Measurements from ENCODE around the gene LOXL1.
A peak's percentile ranks its signal among the peaks of the same experiment; 100 is the strongest.

Gene LOXL1

DNA sequence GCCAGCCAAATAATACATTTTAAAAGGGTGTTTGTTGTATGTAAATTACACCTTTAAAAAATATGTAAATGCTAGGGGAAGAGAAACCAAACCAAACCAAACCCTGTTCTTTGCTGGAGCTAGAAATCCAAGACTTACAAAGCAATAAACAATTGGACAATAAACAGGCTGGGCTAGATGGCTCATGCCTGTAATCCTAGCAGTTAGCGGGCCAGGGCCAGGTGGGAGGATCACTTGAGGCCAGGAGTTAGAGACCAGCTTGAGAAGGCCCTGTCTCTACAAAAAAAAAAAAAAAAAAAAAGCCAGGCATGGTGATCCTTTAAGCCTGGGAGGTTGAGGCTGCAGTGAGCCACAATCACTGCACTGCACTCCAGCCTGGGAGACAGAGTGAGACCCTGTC lies 53.4 kb downstream of the LOXL1 start:
- no peaks in the 10 kb centered on the region for H3K27me3 ChIP-seq (ENCODE audit: insufficient read depth, poor library complexity, severe bottlenecking)
- H3K4me3 ChIP-seq (ENCODE audit: severe bottlenecking): no peak overlapping the region
- H3K9me3 ChIP-seq (ENCODE audit: severe bottlenecking): no peaks in the 10 kb centered on the region
- ATAC-seq (ENCODE audit: low read depth): no peak
- DNase-seq (ENCODE audit: low spot score): no peak
- no peaks in the 10 kb centered on the region for H3K36me3 ChIP-seq (ENCODE audit: low read depth)
- H3K27ac ChIP-seq (ENCODE audit: poor library complexity, severe bottlenecking): no peak overlapping the region
- H3K4me1 ChIP-seq (ENCODE audit: insufficient read depth, poor library complexity, severe bottlenecking): peaks cover 33% of the 10 kb centered on the region
- TF ChIP-seq, protein P1, sequence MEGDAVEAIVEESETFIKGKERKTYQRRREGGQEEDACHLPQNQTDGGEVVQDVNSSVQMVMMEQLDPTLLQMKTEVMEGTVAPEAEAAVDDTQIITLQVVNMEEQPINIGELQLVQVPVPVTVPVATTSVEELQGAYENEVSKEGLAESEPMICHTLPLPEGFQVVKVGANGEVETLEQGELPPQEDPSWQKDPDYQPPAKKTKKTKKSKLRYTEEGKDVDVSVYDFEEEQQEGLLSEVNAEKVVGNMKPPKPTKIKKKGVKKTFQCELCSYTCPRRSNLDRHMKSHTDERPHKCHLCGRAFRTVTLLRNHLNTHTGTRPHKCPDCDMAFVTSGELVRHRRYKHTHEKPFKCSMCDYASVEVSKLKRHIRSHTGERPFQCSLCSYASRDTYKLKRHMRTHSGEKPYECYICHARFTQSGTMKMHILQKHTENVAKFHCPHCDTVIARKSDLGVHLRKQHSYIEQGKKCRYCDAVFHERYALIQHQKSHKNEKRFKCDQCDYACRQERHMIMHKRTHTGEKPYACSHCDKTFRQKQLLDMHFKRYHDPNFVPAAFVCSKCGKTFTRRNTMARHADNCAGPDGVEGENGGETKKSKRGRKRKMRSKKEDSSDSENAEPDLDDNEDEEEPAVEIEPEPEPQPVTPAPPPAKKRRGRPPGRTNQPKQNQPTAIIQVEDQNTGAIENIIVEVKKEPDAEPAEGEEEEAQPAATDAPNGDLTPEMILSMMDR (IDR thresholded peaks at IDR 0.05; ENCODE audit: poor library complexity, severe bottlenecking): no peak

DNA sequence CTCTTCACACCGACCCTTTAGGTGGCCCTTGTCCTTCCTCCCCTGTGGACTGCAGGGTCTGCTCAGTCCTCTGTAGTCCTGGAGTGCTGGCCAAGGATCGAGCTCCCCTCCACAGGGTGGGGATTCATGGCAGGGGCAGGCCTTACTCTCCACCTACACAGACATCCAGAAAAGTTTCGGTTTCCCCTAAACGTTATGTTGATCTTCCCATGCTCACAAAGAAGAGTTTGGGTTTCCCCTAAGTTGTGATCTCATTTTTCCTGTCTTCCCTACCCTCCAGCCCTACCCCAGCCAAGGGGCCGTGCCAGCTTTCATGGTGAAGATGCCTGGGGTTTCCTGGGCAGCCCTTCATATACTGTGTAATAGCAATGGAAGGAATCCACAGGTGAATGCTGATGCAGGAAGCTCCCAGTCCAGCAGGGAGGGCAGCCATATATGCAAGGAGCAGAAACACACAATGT lies 55.5 kb downstream of the LOXL1 start:
- Histone ChIP-seq H3K36me3 (ENCODE audit: low read depth) (no peaks in the 10 kb centered on the region), H3K27me3 (ENCODE audit: insufficient read depth, poor library complexity, severe bottlenecking) (no peaks in the 10 kb centered on the region), H3K27ac (ENCODE audit: poor library complexity, severe bottlenecking) (peak overlapping the region; percentile 95), H3K9me3 (ENCODE audit: severe bottlenecking) (no peaks in the 10 kb centered on the region), H3K4me3 (ENCODE audit: severe bottlenecking) (no peak overlapping the region), H3K4me1 (ENCODE audit: insufficient read depth, poor library complexity, severe bottlenecking) (peaks cover 40% of the 10 kb centered on the region)
- ATAC-seq (ENCODE audit: low read depth): no peak; the same call in 2 of the 3 replicates
- DNase-seq (ENCODE audit: low spot score): no peak
- TF ChIP-seq, protein P1 (IDR thresholded peaks at IDR 0.05; ENCODE audit: poor library complexity, severe bottlenecking): no peak

DNA sequence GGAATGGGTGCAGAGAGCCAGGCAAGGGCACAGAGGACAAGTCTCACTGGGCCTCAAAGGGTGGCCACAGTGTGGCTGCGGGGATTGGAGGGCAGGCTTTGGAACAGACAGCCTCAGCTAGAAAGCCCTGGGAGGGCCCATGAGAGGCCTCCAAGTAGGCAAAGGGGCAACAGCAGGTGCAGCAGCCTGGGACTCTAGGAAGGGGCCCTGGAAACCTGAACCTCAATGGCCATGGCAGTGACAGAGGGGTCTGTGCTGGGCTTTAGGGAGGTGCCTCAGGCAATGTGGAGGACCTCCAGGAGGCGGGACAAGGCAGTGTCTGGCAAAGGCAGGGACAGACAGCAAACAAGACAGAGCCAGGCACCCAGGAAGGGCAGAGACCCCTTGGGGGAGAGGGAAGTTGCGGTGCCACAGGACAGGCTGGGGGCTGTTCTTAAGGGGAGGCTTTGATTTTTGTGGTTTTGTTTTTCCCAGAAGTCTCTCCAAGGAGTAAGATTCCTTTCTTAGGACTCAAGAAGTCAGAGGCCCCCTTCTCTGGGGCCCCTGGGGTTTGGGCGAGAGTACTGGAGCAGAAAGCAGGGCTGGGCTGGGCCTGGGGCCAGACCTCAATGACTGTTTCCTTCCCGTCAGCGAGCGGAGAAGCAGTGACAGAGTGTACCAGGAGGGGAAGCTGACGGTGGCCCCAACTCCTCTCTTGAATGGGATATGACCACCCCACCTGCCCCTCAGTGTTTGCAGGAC lies 56.1 kb downstream of the LOXL1 start:
- Histone ChIP-seq H3K36me3 (ENCODE audit: low read depth) (no peaks in the 10 kb centered on the region), H3K4me1 (ENCODE audit: insufficient read depth, poor library complexity, severe bottlenecking) (peaks cover 41% of the 10 kb centered on the region), H3K27me3 (ENCODE audit: insufficient read depth, poor library complexity, severe bottlenecking) (no peaks in the 10 kb centered on the region), H3K9me3 (ENCODE audit: severe bottlenecking) (no peaks in the 10 kb centered on the region), H3K27ac (ENCODE audit: poor library complexity, severe bottlenecking) (peak overlapping the region; percentile 95), H3K4me3 (ENCODE audit: severe bottlenecking) (no peak overlapping the region)
- TF ChIP-seq, protein P1 (IDR thresholded peaks at IDR 0.05; ENCODE audit: poor library complexity, severe bottlenecking): no peak
- peak; percentile 80 for ATAC-seq (ENCODE audit: low read depth)
- peak; percentile 90 for DNase-seq (ENCODE audit: low spot score)

DNA sequence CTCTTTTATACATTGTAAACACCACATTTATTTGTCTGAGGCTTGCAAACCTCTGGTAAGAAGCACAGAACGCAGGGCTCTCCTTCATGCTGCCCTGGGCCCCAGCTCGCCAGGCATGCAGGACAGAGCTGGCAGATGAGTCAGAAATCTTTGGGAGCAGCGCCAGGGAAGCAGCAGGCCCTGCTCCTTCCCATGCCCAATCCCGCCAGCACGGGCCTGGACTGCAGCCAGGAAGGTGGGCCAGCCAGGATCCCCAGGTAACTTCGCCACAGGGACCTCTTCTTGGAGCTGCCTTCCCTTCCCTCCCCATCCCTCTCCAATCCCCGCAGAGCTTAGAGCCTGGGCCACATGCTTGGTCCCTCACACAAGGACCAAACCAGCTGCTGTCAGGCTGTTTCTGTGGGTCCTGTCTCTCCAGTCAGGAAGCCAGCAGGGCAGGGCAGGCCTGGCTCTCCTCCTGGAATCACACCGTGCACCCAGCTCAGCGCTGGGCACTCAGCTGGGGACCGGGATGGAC lies 57.0 kb downstream of the LOXL1 start:
- TF ChIP-seq, protein P1 (IDR thresholded peaks at IDR 0.05; ENCODE audit: poor library complexity, severe bottlenecking): no peak
- H3K4me1 ChIP-seq (ENCODE audit: insufficient read depth, poor library complexity, severe bottlenecking): peaks cover 49% of the 10 kb centered on the region
- no peak overlapping the region for H3K4me3 ChIP-seq (ENCODE audit: severe bottlenecking)

DNA sequence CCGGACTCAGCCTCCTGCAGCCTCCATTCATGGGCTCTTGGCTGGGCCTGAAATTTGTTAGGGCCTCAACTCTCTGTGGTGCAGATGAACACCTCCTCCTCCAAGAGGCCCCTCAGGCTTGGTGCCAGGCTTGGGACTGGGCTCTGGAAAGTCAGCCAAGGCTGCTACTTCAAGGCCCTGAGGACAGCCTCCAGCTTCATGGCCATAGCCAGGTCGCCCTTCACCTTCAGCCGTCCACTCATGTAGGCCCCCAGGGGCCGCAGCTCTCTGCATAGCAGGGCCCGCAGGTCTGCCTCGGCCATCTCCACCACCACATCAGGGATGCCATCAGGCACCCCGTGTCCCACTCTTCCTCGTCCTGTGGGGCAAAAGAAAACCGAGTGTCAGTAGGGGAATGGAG lies 57.5 kb downstream of the LOXL1 start:
- Histone ChIP-seq H3K36me3 (ENCODE audit: low read depth) (no peaks in the 10 kb centered on the region), H3K9me3 (ENCODE audit: severe bottlenecking) (no peaks in the 10 kb centered on the region), H3K4me3 (ENCODE audit: severe bottlenecking) (no peak overlapping the region), H3K27me3 (ENCODE audit: insufficient read depth, poor library complexity, severe bottlenecking) (no peaks in the 10 kb centered on the region), H3K4me1 (ENCODE audit: insufficient read depth, poor library complexity, severe bottlenecking) (peaks cover 54% of the 10 kb centered on the region), H3K27ac (ENCODE audit: poor library complexity, severe bottlenecking) (peak overlapping the region; percentile 95)
- DNase-seq (ENCODE audit: low spot score) (no peak), ATAC-seq (ENCODE audit: low read depth) (no peak)
- TF ChIP-seq, protein P1 (IDR thresholded peaks at IDR 0.05; ENCODE audit: poor library complexity, severe bottlenecking): no peak

More for the DNA sequence above, 57.0 kb downstream of the LOXL1 start:
- ATAC-seq (ENCODE audit: low read depth): peak; percentile 85
- H3K9me3 ChIP-seq (ENCODE audit: severe bottlenecking): no peaks in the 10 kb centered on the region
- peak; percentile 97 for DNase-seq (ENCODE audit: low spot score)
- H3K27me3 ChIP-seq (ENCODE audit: insufficient read depth, poor library complexity, severe bottlenecking): no peaks in the 10 kb centered on the region
- H3K36me3 ChIP-seq (ENCODE audit: low read depth): no peaks in the 10 kb centered on the region
- H3K27ac ChIP-seq (ENCODE audit: poor library complexity, severe bottlenecking): peak overlapping the region; percentile 95

Data from RWPE2 (cell line).